Activated T-cell treated with anti-CD3 and anti-CD28 coated beads, Interleukin-2, amount 50 U/mL, for 48 hours (primary cell): Measurements from ENCODE around the gene SPPL3.

Experiments
- DNase-seq, 2 experiments: peaks; one replicate each; pipeline ENCODE4 v3.0.0-alpha.2; 2020

Gene SPPL3

GRCh38 chr12:120767071-120768024 is 136.8 kb downstream of the SPPL3 start:
- no peak for DNase-seq

GRCh38 chr12:120766566-120766965 is 137.6 kb downstream of the SPPL3 start:
- no peak for DNase-seq

GRCh38 chr12:120764816-120765215 is 139.3 kb downstream of the SPPL3 start:
- DNase-seq, result no peak

DNA sequence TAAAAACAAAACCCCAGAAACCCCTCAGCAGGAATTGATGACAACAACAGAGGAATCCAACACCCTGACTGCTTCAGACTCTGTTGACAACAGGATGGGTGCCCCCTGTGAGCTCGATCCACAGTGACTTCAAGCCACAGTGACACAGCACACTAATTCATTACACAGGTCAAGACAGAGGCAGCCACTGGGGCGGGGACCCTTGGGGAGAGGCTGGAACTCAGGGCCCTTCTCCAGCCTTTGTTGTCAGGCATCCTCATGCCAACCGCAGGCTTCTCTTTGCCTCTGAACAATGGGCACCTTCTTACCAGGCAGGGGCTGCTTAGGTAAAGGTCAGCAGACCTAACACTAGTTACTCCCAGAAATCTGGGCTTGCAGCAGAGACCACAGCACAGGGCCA is 140.9 kb downstream of the SPPL3 start:
- no peak for DNase-seq

DNA sequence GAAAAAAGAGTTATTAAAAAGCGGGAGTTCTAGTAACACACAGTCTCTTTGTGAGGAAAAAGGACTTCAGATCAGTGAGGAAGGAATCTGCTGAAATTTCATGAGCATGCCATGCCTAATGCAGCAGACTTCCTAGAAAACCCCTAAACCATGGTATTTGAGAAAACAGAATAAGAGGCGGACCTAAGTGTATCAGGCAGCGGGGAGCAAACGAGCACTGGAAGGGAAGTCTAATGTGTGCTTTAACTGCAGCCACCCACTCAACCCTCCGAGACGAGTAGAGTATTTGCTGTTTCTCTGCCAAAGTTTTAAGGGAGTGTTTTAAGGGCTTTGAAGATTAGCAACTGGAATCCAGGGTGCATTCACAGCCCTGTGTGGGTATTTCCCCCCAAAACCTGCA is 142.1 kb downstream of the SPPL3 start:
- DNase-seq, result no peak

DNA sequence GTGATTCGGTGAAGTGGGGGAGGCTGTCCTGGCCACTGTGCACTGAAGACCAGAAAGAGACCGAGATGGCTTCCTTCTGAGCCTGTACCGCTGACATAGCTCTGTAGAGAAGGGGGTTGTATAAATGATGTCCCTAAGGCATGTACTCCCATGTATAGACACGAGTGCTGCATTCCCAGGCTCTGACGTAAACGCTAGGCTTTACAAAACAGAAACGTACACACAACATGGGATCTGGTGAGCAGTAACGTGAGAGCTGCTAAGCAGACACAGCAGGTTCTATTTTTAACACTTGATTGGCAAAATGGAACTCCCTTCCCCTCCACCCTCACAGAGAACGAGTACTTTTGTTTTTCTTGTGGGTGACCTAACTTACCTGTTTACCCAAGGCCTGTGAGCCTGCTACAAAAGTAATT is 142.6 kb downstream of the SPPL3 start:
- no peak for DNase-seq

DNA sequence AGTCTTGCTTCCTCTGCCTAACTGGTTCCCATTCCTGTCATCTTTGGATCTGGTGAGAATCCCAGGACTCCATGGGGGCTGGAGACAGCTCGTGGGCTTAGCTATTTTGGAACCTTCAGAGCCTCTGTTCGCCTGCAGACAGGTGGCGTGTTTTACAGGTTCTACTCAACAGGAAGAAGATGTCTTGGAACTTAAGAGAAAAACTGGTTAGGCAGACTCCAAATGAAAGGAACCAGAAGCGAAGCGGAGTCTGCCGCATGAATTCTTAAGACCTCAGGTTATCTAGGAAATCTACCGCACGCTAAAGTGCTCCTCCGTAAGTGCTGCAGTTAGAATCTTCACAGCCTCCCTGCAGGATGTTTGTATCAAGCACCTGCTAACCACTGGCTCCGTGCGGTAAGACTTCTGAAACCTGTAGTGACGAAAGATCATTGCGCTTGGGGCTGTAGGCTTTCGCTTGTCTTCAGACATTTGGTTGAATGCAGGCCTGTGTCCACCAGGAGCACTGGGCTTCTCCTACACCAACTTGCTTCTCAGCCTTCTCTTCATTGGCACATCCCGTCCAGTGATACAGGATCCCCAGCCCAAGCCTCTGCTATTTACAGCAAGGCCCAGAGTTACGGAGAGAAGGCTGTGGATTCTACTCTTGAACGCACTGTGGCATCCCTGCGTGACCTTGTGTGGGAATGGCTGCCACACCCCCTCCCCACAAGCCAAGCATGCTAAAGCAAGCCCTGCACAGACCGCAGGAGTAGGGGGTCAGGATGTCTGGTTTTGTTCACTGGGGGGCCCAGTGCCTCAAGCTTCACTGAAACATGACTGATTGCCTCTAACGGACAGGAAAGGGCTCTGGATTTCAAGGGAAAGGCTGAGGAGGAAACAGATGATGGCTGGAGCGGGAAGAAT is 143.6 kb downstream of the SPPL3 start:
- no peak for DNase-seq

GRCh38 chr12:120759591-120760348 is 144.4 kb downstream of the SPPL3 start:
- DNase-seq, result no peak

- no peak for DNase-seq
Measured at GRCh38 chr12:120758798-120759590, 145.2 kb downstream of the SPPL3 start.

- DNase-seq, result no peak
Measured at GRCh38 chr12:120757949-120758348, 146.2 kb downstream of the SPPL3 start.

DNA sequence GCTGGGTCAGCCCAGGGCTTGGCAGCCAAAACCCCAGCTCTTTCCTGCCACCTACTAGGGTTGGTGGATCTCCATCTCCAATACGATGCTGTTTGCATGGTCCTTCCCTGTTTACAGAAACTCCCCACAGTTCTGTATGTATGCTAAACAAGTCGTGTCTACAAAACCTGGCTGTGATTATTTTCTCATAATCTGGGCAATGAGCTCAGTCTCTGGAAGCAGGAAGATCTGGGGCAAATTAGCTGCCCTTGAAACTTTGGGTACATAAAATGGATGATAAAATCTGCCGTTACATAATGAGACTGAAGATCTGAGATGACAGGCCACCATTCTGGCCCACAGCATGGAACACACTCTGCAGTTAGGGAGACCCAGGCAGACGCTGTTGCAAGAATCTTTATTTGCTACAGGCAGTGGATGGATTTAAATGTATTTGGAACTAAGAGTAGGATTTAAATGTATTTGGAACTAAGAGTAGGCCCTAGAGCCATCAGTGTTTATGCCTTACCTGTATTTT is 146.9 kb downstream of the SPPL3 start:
- DNase-seq, result no peak

DNA sequence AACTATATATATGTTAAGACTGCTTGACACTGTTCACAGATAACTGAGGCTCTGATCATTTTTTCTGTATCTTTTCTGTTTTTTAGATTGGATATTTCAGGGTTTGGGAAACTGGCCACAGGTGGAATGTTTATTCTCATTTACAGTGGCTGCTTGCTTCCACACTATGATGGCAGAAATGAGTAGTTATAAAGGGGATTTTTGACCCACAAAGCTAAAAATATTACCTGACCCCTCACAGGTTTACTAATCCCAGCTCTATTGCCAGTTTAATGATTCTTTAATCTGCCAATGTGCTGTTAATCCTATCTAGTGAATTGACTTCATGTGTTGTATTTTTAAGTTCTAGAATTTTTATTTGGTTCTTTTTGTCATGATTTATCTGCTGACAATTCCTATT is 148.9 kb downstream of the SPPL3 start:
- DNase-seq, result no peak

- DNase-seq, result no peak
Measured at GRCh38 chr12:120754792-120755191, 149.4 kb downstream of the SPPL3 start.

DNA sequence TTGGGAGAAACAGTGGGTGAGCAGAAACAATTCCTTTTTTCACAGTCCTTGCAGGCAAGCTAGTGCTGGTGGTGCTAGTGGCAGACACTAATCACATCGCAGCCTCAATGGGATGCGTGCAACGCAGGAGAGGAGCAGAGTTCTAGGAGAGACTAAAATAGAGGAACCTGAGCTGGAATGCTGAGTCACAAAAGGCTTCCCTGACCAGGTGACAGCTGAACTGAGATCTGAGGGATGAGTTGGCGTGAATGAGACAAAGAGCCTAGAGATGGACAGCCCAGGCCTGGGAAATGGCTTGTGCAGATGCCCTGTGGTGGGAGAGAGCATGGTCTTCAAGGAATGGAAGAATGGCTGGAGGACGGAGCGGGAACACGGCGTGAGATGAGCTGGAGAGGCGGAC is 152.8 kb downstream of the SPPL3 start:
- no peak for DNase-seq

DNA sequence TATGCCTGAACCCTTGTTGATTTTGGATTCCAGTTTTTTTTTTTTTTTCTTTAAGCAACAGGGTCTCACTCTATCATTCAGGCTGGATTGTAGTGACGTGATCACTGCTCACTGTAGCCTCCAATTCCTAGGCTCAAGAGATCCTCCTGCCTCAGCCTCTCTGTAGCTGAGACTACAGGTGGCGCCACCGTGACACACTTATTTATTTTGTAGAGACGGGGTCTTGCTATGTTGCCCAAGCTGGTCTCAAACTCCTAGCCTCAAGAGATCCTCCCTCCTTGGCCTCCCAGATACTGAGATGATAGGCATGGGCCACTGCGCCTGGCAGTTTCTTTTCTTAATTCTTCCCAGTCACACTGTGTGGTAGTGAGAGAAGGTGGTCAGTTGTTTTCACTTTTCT is 153.4 kb downstream of the SPPL3 start:
- no peak for DNase-seq

DNA sequence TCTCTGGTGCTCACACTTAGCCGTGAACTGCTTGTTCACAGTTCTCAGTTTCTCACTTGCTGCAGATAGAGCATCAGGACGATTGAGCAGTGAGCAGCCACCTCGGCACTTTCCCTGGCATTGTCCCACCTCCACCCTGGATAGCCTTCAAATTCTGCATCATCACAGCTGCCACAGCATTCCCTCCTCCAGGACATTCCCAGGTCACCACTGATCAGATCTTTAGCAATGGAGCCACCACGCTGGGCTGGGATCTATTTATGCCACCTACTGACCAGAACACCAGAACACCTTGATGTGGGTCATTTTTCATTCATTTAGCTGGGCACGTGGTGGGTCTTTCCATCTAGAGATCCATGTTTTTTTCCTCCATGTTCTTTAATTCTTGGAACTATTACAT is 154.9 kb downstream of the SPPL3 start:
- DNase-seq, result no peak

DNA sequence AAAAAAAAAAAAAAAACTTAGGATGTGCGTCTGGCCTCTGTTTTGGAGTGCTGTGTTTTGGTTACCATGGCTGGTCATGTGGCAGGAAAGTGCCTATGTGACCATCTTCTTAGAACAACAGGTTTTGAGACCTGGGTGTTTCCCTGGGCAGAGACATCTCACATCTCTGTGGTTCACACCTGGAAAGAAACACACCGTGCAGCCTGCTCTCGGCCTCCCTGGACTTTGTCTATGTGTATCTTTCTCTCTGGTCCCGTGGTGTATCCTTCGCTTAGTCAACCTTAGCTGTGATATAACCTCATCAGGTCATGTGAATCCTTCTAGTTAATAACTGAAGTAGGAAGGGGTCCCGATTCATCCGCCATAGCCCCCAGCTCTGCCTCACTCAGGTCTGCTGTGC is 155.9 kb downstream of the SPPL3 start:
- DNase-seq, result no peak

GRCh38 chr12:120744922-120745493 is 159.2 kb downstream of the SPPL3 start:
- DNase-seq, result no peak

DNA sequence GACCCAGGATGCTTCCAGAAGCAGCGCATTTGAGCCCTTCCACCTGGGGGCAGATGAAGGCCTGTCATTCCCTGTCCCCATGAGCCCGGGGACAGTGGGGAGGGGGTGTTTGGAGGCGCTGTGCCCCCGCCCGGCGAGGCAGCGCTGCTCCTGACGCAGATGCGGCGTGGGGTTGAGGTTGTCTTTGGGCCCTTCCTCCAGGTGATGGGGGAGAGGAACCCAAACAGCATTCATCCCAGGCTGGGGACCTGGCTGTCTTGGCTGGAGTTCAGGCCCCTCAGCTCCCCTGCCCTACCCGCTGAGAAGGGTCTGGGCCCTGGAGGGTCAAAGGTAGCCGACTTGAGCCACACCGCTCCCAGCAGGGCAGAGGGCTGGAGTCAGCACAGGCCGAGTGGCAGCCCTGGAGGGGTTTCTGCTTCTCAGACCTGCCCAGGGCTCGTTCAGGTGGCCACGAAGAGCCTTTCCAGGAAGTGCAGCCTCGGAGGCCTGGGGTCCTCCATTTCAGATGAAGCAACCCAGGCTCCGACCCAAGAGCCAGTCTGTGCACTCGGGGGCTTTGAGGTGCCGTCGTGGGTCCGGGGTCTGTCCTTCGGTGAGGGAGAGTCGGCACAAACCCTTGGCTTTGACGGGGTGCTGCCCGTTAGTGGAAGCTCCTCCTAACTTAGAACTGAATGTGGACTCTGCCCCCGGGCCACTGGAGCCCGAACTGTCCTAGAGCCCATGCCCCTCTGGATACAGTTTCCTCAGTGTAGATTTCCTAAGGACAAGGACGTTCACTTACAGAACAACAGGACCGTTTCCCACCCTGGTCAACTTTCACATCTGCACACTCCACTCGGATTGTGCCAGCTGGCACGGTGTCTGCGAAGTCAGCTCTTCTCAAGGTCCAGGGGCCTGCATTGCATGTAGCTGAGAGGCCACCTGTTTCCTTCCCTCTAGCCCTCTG is 162.4 kb downstream of the SPPL3 start:
- DNase-seq, result no peak

- DNase-seq, result no peak
Measured at GRCh38 chr12:120740871-120741270, 163.3 kb downstream of the SPPL3 start.
